GM23338 (cell line): Measurements from ENCODE around the gene FFAR2. TPM values are rescaled to one million over a fixed set of nuclear protein-coding genes. Genes with fewer than 3 reads are reported as not detected.

Experiments
- ATAC-seq: fragments of 200-7000 bp; cut with Tn5 transposase; 3 replicates; pipeline ENCODE4 v1.9.1; 2020
- DNase-seq: peaks from one replicate; pipeline ENCODE4 v3.0.0-alpha.2; 2015; ENCODE audit warnings: low spot score
- H2AFZ ChIP-seq: fragments of 200-600 bp; sonication (generic); 2 replicates; pipeline ENCODE4 v1.8.0; 2016; ENCODE audit warnings: antibody characterized with exemption, mild to moderate bottlenecking, moderate library complexity
- H3F3A ChIP-seq: fragments of 200-600 bp; sonication (generic); replicated peaks from 2 replicates; pipeline ENCODE4 v1.8.0; 2017; ENCODE audit warnings: antibody characterized with exemption, mixed run types, low read depth
- H3K27ac ChIP-seq: fragments of 200-600 bp; sonication (generic); 2 replicates; pipeline ENCODE4 v1.6.1; 2016; ENCODE audit warnings: low read depth
- H3K27me3 ChIP-seq: fragments of 200-600 bp; sonication (generic); 2 replicates; pipeline ENCODE4 v1.8.0; 2016; ENCODE audit warnings: mild to moderate bottlenecking, mixed run types, moderate library complexity; ENCODE audit not compliant: insufficient read depth
- H3K36me3 ChIP-seq: fragments of 200-600 bp; sonication (generic); 2 replicates; pipeline ENCODE4 v1.8.0; 2016; ENCODE audit warnings: mild to moderate bottlenecking; ENCODE audit not compliant: insufficient read depth
- H3K4me1 ChIP-seq: fragments of 200-600 bp; sonication (generic); 2 replicates; pipeline ENCODE4 v1.8.0; 2016; ENCODE audit warnings: mild to moderate bottlenecking, moderate library complexity; ENCODE audit not compliant: insufficient read depth
- H3K4me2 ChIP-seq: fragments of 200-600 bp; sonication (generic); 2 replicates; pipeline ENCODE4 v1.7.1; 2017; ENCODE audit warnings: mixed run types
- H3K4me3 ChIP-seq: fragments of 200-600 bp; sonication (generic); 2 replicates; pipeline ENCODE4 v1.6.1; 2016; ENCODE audit warnings: mixed run types
- H3K79me2 ChIP-seq: fragments of 200-600 bp; sonication (generic); replicated peaks from 2 replicates; pipeline ENCODE4 v1.8.0; 2017; ENCODE audit warnings: mild to moderate bottlenecking; ENCODE audit not compliant: insufficient read depth
- H3K9me2 ChIP-seq: fragments of 200-600 bp; sonication (generic); 2 replicates; pipeline ENCODE4 v1.8.0; 2017; ENCODE audit not compliant: insufficient read depth
- H4K20me1 ChIP-seq: fragments of 200-600 bp; sonication (generic); replicated peaks from 2 replicates; pipeline ENCODE4 v1.8.0; 2017; ENCODE audit warnings: mild to moderate bottlenecking; ENCODE audit not compliant: insufficient read depth
- H3K27ac Mint-ChIP-seq: 2 replicates; pipeline ENCODE4 v1.8.0; 2020; ENCODE audit warnings: inconsistent platforms, mild to moderate bottlenecking, moderate library complexity, mixed read lengths
- H3K27me3 Mint-ChIP-seq: 3 replicates; pipeline ENCODE4 v1.8.0; 2022; ENCODE audit warnings: low read depth, mild to moderate bottlenecking, moderate library complexity, mixed read lengths, inconsistent platforms; ENCODE audit not compliant: insufficient read depth, poor library complexity
- H3K36me3 Mint-ChIP-seq: 3 replicates; pipeline ENCODE4 v1.8.0; 2021; ENCODE audit warnings: low read depth, mild to moderate bottlenecking, inconsistent platforms, moderate library complexity, mixed read lengths
- H3K4me1 Mint-ChIP-seq: 3 replicates; pipeline ENCODE4 v1.8.0; 2020; ENCODE audit warnings: mild to moderate bottlenecking, inconsistent platforms, mixed read lengths
- H3K4me3 Mint-ChIP-seq: 3 replicates; pipeline ENCODE4 v1.8.0; 2021; ENCODE audit warnings: moderate library complexity, mild to moderate bottlenecking, inconsistent platforms, mixed read lengths
- H3K9me3 Mint-ChIP-seq: 3 replicates; pipeline ENCODE4 v1.8.0; 2020; ENCODE audit warnings: moderate library complexity, mild to moderate bottlenecking, inconsistent platforms, mixed read lengths
- CREB1 ChIP-seq: fragments of 250-450 bp; sonication (Bioruptor Pico); IDR thresholded peaks from 2 replicates; pipeline ENCODE4 v1.5.0; 2020; ENCODE audit warnings: low read depth, mild to moderate bottlenecking, moderate library complexity
- ETS1 ChIP-seq: IDR thresholded peaks from 2 replicates; pipeline ENCODE4 v1.6.1; 2016; ENCODE audit warnings: antibody characterized with exemption
- EZH2 ChIP-seq: fragments of 200-600 bp; sonication (generic); IDR thresholded peaks from one replicate; pipeline ENCODE4 v1.8.0; 2017; ENCODE audit warnings: antibody characterized with exemption, mild to moderate bottlenecking, low read depth; ENCODE audit not compliant: unreplicated experiment
- EZH2phosphoT487 ChIP-seq: fragments of 200-600 bp; sonication (generic); IDR thresholded peaks from one replicate; pipeline ENCODE4 v1.8.1; 2018; ENCODE audit warnings: antibody characterized with exemption; ENCODE audit not compliant: unreplicated experiment
- JUNB ChIP-seq: IDR thresholded peaks from one replicate; pipeline ENCODE4 v1.6.1; 2016; ENCODE audit warnings: antibody characterized with exemption; ENCODE audit not compliant: unreplicated experiment
- NANOG ChIP-seq: IDR thresholded peaks from 2 replicates; pipeline ENCODE4 v1.6.1; 2016; ENCODE audit warnings: antibody characterized with exemption, borderline replicate concordance
- POLR2AphosphoS5 ChIP-seq: IDR thresholded peaks from 2 replicates; pipeline ENCODE4 v1.6.1; 2016; ENCODE audit warnings: antibody characterized with exemption, low read depth
- STAT1 ChIP-seq: IDR thresholded peaks from one replicate; pipeline ENCODE4 v1.6.1; 2016; ENCODE audit warnings: antibody characterized with exemption; ENCODE audit not compliant: unreplicated experiment
- ZNF114 ChIP-seq: fragments of 250-450 bp; sonication (Bioruptor Pico); IDR thresholded peaks from 2 replicates; pipeline ENCODE4 v1.5.0; 2020; ENCODE audit warnings: mild to moderate bottlenecking, moderate library complexity
- polyA plus RNA-seq: library from polyadenylated mRNA; unstranded; fragments of >200 nt; fragmentation: Nextera tagmentation; extraction: Ambion mirVana; gene quantifications from 2 replicates; pipeline ENCODE4 v1.2.1, GENCODE V29; 2016
- total RNA-seq: library from RNA; depleted of rRNA; stranded (reverse); fragments of >200 nt; shearing (Covaris generic); gene quantifications from 2 replicates; pipeline ENCODE4 v1.2.3, GENCODE V29; 2014
- TF ChIP-seq, protein P1 (sequence below): fragments of 250-450 bp; sonication (Bioruptor Pico); IDR thresholded peaks from 2 replicates; pipeline ENCODE4 v1.5.0; 2020; ENCODE audit warnings: mild to moderate bottlenecking, moderate library complexity
- TF ChIP-seq, protein P2 (sequence below): IDR thresholded peaks from one replicate; pipeline ENCODE4 v1.6.1; 2018; ENCODE audit warnings: antibody characterized with exemption; ENCODE audit not compliant: unreplicated experiment

The FFAR2 gene
- total and polyA plus RNA-seq, 2 experiments from 2014 or later = not detected

GRCh38 chr19:35498220-35498619, 50.2 kb downstream of the FFAR2 start (continued):
- TF ChIP-seq, protein P1, sequence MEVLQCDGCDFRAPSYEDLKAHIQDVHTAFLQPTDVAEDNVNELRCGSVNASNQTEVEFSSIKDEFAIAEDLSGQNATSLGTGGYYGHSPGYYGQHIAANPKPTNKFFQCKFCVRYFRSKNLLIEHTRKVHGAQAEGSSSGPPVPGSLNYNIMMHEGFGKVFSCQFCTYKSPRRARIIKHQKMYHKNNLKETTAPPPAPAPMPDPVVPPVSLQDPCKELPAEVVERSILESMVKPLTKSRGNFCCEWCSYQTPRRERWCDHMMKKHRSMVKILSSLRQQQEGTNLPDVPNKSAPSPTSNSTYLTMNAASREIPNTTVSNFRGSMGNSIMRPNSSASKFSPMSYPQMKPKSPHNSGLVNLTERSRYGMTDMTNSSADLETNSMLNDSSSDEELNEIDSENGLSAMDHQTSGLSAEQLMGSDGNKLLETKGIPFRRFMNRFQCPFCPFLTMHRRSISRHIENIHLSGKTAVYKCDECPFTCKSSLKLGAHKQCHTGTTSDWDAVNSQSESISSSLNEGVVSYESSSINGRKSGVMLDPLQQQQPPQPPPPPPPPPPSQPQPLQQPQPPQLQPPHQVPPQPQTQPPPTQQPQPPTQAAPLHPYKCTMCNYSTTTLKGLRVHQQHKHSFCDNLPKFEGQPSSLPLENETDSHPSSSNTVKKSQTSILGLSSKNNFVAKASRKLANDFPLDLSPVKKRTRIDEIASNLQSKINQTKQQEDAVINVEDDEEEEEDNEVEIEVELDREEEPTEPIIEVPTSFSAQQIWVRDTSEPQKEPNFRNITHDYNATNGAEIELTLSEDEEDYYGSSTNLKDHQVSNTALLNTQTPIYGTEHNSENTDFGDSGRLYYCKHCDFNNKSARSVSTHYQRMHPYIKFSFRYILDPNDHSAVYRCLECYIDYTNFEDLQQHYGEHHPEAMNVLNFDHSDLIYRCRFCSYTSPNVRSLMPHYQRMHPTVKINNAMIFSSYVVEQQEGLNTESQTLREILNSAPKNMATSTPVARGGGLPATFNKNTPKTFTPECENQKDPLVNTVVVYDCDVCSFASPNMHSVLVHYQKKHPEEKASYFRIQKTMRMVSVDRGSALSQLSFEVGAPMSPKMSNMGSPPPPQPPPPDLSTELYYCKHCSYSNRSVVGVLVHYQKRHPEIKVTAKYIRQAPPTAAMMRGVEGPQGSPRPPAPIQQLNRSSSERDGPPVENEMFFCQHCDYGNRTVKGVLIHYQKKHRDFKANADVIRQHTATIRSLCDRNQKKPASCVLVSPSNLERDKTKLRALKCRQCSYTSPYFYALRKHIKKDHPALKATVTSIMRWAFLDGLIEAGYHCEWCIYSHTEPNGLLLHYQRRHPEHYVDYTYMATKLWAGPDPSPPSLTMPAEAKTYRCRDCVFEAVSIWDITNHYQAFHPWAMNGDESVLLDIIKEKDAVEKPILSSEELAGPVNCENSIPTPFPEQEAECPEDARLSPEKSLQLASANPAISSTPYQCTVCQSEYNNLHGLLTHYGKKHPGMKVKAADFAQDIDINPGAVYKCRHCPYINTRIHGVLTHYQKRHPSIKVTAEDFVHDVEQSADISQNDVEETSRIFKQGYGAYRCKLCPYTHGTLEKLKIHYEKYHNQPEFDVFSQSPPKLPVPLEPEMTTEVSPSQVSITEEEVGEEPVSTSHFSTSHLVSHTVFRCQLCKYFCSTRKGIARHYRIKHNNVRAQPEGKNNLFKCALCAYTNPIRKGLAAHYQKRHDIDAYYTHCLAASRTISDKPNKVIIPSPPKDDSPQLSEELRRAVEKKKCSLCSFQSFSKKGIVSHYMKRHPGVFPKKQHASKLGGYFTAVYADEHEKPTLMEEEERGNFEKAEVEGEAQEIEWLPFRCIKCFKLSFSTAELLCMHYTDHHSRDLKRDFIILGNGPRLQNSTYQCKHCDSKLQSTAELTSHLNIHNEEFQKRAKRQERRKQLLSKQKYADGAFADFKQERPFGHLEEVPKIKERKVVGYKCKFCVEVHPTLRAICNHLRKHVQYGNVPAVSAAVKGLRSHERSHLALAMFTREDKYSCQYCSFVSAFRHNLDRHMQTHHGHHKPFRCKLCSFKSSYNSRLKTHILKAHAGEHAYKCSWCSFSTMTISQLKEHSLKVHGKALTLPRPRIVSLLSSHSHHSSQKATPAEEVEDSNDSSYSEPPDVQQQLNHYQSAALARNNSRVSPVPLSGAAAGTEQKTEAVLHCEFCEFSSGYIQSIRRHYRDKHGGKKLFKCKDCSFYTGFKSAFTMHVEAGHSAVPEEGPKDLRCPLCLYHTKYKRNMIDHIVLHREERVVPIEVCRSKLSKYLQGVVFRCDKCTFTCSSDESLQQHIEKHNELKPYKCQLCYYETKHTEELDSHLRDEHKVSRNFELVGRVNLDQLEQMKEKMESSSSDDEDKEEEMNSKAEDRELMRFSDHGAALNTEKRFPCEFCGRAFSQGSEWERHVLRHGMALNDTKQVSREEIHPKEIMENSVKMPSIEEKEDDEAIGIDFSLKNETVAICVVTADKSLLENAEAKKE (CRISPR knock-in tag) = no peak
- TF ChIP-seq, protein P2, sequence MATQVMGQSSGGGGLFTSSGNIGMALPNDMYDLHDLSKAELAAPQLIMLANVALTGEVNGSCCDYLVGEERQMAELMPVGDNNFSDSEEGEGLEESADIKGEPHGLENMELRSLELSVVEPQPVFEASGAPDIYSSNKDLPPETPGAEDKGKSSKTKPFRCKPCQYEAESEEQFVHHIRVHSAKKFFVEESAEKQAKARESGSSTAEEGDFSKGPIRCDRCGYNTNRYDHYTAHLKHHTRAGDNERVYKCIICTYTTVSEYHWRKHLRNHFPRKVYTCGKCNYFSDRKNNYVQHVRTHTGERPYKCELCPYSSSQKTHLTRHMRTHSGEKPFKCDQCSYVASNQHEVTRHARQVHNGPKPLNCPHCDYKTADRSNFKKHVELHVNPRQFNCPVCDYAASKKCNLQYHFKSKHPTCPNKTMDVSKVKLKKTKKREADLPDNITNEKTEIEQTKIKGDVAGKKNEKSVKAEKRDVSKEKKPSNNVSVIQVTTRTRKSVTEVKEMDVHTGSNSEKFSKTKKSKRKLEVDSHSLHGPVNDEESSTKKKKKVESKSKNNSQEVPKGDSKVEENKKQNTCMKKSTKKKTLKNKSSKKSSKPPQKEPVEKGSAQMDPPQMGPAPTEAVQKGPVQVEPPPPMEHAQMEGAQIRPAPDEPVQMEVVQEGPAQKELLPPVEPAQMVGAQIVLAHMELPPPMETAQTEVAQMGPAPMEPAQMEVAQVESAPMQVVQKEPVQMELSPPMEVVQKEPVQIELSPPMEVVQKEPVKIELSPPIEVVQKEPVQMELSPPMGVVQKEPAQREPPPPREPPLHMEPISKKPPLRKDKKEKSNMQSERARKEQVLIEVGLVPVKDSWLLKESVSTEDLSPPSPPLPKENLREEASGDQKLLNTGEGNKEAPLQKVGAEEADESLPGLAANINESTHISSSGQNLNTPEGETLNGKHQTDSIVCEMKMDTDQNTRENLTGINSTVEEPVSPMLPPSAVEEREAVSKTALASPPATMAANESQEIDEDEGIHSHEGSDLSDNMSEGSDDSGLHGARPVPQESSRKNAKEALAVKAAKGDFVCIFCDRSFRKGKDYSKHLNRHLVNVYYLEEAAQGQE = no peak

DNA sequence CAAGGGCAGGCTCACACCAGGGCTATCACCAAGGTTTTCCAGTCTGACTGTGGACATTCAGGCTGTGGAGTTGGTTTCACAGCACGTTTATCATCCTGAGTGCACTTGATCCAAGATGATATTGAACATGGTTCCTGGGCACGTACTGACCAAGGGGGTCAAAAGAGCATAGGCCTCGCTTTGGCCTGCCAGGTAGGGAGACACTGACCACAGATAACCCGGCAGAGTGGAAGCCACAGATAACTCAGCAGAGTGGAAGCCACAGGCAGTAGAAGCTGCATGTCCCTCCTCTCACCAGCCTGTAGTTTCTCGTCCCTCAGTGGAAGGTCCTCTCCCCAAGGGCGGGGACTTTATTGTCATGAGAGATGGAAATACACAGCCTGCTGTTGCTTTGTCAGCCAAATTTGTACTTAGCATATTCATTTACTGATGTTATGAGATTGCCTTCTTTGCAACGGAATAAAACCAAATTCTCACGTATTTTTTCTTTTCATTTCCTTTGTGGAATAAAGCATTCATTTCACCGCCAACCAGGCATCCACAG, 51.0 kb downstream of the FFAR2 start:
- no peaks in the 10 kb centered on the region for H3K27me3 ChIP-seq
- H3K4me3 Mint-ChIP-seq = no peak overlapping the region
- no peak overlapping the region for H2AFZ ChIP-seq
- H3K9me2 ChIP-seq = no peaks in the 10 kb centered on the region
- H3K4me1 ChIP-seq = no peaks in the 10 kb centered on the region
- H3K36me3 Mint-ChIP-seq = peaks cover 71% of the 10 kb centered on the region
- H3F3A ChIP-seq = peaks cover 11% of the 10 kb centered on the region; the same call in 1 of the 2 replicates
- no peaks in the 10 kb centered on the region for H3K79me2 ChIP-seq
- no peak for DNase-seq
- no peak overlapping the region for H3K4me3 ChIP-seq
- no peak overlapping the region for H3K27ac Mint-ChIP-seq
- peaks cover 27% of the 10 kb centered on the region for H3K4me1 Mint-ChIP-seq
- H3K9me3 Mint-ChIP-seq = no peaks in the 10 kb centered on the region
- H3K36me3 ChIP-seq = peaks cover 10% of the 10 kb centered on the region
- H3K27ac ChIP-seq = no peak overlapping the region
- H4K20me1 ChIP-seq = peaks cover 5% of the 10 kb centered on the region
- H3K27me3 Mint-ChIP-seq = peaks cover 22% of the 10 kb centered on the region
- ATAC-seq = no peak
- no peak overlapping the region for H3K4me2 ChIP-seq
- TF ChIP-seq ETS1 (no peak), JUNB (no peak), NANOG (no peak), EZH2 (no peak), ZNF114 (no peak), EZH2phosphoT487 (no peak), STAT1 (no peak), CREB1 (no peak), POLR2AphosphoS5 (no peak)
- TF ChIP-seq, protein P2 = no peak
